Measurements from ENCODE around the gene FRMPD3. TPM values are rescaled to one million over a fixed set of nuclear protein-coding genes. Genes with fewer than 3 reads are reported as not detected.

The FRMPD3 gene
- total and polyA plus RNA-seq, 10 of the 15 experiments (the other 5 are each of a cell fraction or from before 2014, with no cell fraction given) = 0.01 to 0.06 (median 0.05) TPM; not detected in 6

GRCh38 chrX:107484002-107484726, 34.7 kb downstream of the FRMPD3 start:
- H3K27ac ChIP-seq (ENCODE audit: control insufficient read depth, insufficient read depth) = no peak overlapping the region
- H3K4me1 ChIP-seq (ENCODE audit: control insufficient read depth, insufficient read depth, low read length) = no peaks in the 10 kb centered on the region
- SMC1A ChIA-PET (ENCODE audit: uncharacterized antibody, unreplicated experiment) = no interaction called here
- H2AFZ ChIP-seq (ENCODE audit: control insufficient read depth, low read depth, low read length) = no peak overlapping the region
- BruUV-seq (replicated peaks) = no TSS peak
- in situ Hi-C loops (cut with MboI) (no loop called here), intact Hi-C loops (cut with micrococcal nuclease; ENCODE audit: unreplicated experiment) (loop anchor here (2.0 kb wide), 1 partner anchor 29 kb away; no protein-coding TSS in a partner anchor)
- CTCF ChIA-PET = interaction anchor here (1.6 kb wide), 1 partner anchor 586 kb away, joined by 3 read pairs; no protein-coding TSS in a partner anchor
- no peak overlapping the region for H3K4me3 ChIP-seq
- H3K9ac ChIP-seq (ENCODE audit: control insufficient read depth, insufficient read depth, low read length) = no peak overlapping the region
- FAIRE-seq (no peak), ATAC-seq (peak; percentile 40), DNase-seq (ENCODE audit: low read depth, low spot score) (no peak)
- no peaks in the 10 kb centered on the region for H3K79me2 ChIP-seq (ENCODE audit: control insufficient read depth, insufficient read depth, low read length)
- WGBS (ENCODE audit: insufficient coverage, insufficient replicate concordance, low lambda C conversion rate, missing lambda C conversion rate) = 33% methylated on average over 7 of the region's 8 CpGs
- RAD21 ChIA-PET (ENCODE audit: unreplicated experiment) = no interaction called here
- POLR2A ChIA-PET = no interaction called here
- H3K36me3 ChIP-seq (ENCODE audit: control insufficient read depth in 2 of 2, insufficient read depth in 2 of 2, low read length in 1 of 2) = no peaks in the 10 kb centered on the region
- no peak for TF ChIP-seq CHD2 (IDR thresholded peaks at IDR 0.05; ENCODE audit: borderline replicate concordance, low read depth, low read length)
- peak; percentile 75 for TF ChIP-seq MEF2B (IDR thresholded peaks at IDR 0.05; ENCODE audit: partially characterized antibody, poor library complexity, severe bottlenecking)
- TF ChIP-seq NFXL1 (IDR thresholded peaks at IDR 0.05; ENCODE audit: borderline replicate concordance) = no peak
- TF ChIP-seq ATF2 (IDR thresholded peaks at IDR 0.05; ENCODE audit: low read length) = no peak
- peak; percentile 87 for TF ChIP-seq PBX3 (IDR thresholded peaks at IDR 0.05; ENCODE audit: insufficient replicate concordance, low read depth, low read length)
- no peak for TF ChIP-seq SMARCA5 (IDR thresholded peaks at IDR 0.05)
- peak; percentile 52; the same call in 1 of the 2 replicates for TF ChIP-seq TCF12 (IDR thresholded peaks at IDR 0.05; ENCODE audit: low read depth, low read length)
- no peak for TF ChIP-seq ZBTB4 (CRISPR knock-in tag; IDR thresholded peaks at IDR 0.05)
- no peak for TF ChIP-seq KLF5 (IDR thresholded peaks at IDR 0.05; ENCODE audit: partially characterized antibody)
- TF ChIP-seq PKNOX1 (IDR thresholded peaks at IDR 0.05) = peak; percentile 89
- H3K4me2 ChIP-seq (ENCODE audit: control insufficient read depth, insufficient read depth) = no peak overlapping the region
- no peaks in the 10 kb centered on the region for H3K9me3 ChIP-seq (replicated peaks; ENCODE audit: control insufficient read depth, insufficient read depth, low read length)
- no peaks in the 10 kb centered on the region; a peak in 1 of 4 replicates for H3K27me3 ChIP-seq (replicated peaks in 1 of 2; ENCODE audit: control insufficient read depth in 2 of 2, insufficient read depth in 2 of 2, low read length in 1 of 2)
- H4K20me1 ChIP-seq (ENCODE audit: control insufficient read depth, insufficient read depth) = no peaks in the 10 kb centered on the region; the same call in 1 of the 2 replicates
